Smooth muscle cell (in vitro differentiated cells): ENCODE measurements around the gene PHAF1. TPM values are rescaled to one million over a fixed set of nuclear protein-coding genes. Genes with fewer than 3 reads are reported as not detected.

ENCODE experiments used
- DNase-seq: peaks from one replicate; lab custom pipeline; 2025; ENCODE audit not compliant: unreplicated experiment; lab: John Stamatoyannopoulos, UW
- H2AFZ ChIP-seq: fragments of 200-600 bp; sonication (generic); 2 replicates; pipeline ENCODE4 v1.6.0; 2016; ENCODE audit warnings: antibody characterized with exemption, low read depth, mild to moderate bottlenecking
- H3F3A ChIP-seq: fragments of 200-600 bp; sonication (generic); 2 replicates; pipeline ENCODE4 v1.6.0; 2017; ENCODE audit warnings: antibody characterized with exemption, low read depth
- H3K27ac ChIP-seq: fragments of 200-600 bp; sonication (generic); 2 replicates; pipeline ENCODE4 v1.5.1; 2016; ENCODE audit warnings: low read depth, mild to moderate bottlenecking
- H3K27me3 ChIP-seq: fragments of 200-600 bp; sonication (generic); 2 replicates; pipeline ENCODE4 v1.6.1; 2016; ENCODE audit warnings: low read depth, mild to moderate bottlenecking
- H3K36me3 ChIP-seq: fragments of 200-600 bp; sonication (generic); 2 replicates; pipeline ENCODE4 v1.5.1; 2016; ENCODE audit warnings: low read depth
- H3K4me1 ChIP-seq: fragments of 200-600 bp; sonication (generic); 2 replicates; pipeline ENCODE4 v1.5.1; 2016; ENCODE audit warnings: low read depth
- H3K4me2 ChIP-seq: fragments of 200-600 bp; sonication (generic); 2 replicates; pipeline ENCODE4 v1.6.0; 2016; ENCODE audit warnings: mild to moderate bottlenecking
- H3K4me3 ChIP-seq: fragments of 200-600 bp; sonication (generic); 2 replicates; pipeline ENCODE4 v1.5.1; 2016; ENCODE audit warnings: mild to moderate bottlenecking
- H3K79me2 ChIP-seq: fragments of 200-600 bp; sonication (generic); 2 replicates; pipeline ENCODE4 v1.6.0; 2016; ENCODE audit warnings: low read depth, mild to moderate bottlenecking
- H3K9ac ChIP-seq: fragments of 200-600 bp; sonication (generic); 2 replicates; pipeline ENCODE4 v1.6.0; 2016; ENCODE audit warnings: low read depth
- H3K9me3 ChIP-seq: fragments of 200-600 bp; sonication (generic); replicated peaks from 2 replicates; pipeline ENCODE4 v1.5.1; 2016; ENCODE audit warnings: low read depth
- H4K20me1 ChIP-seq: fragments of 200-600 bp; sonication (generic); 2 replicates; pipeline ENCODE4 v1.6.0; 2016; ENCODE audit warnings: low read depth
- CTCF ChIP-seq: fragments of 200-600 bp; sonication (generic); IDR thresholded peaks from 2 replicates; pipeline ENCODE4 v1.5.1; 2017; ENCODE audit warnings: borderline replicate concordance, mild to moderate bottlenecking, antibody characterized with exemption; ENCODE audit not compliant: insufficient read depth, poor library complexity, severe bottlenecking
- WGBS: methylation state at CpG from one replicate; pipeline ENCODE4 v1.1.7; 2016; ENCODE audit warnings: low lambda C conversion rate; 5-methylcytosine and 5-hydroxymethylcytosine counted together
- polyA plus RNA-seq: library from polyadenylated mRNA; unstranded; fragments of >200 nt; fragmentation: Nextera tagmentation; extraction: Ambion mirVana; gene quantifications from 2 replicates; pipeline ENCODE4 v1.2.1, GENCODE V29; 2016
- total RNA-seq: library from RNA; depleted of rRNA; stranded (reverse); fragments of >200 nt; gene quantifications from 2 replicates; pipeline ENCODE4 v1.2.3, GENCODE V29; 2014

PHAF1 gene
- total and polyA plus RNA-seq, 2 experiments from 2014 or later = 15.5 TPM

GRCh38 chr16:67162506-67163163 is 52.9 kb downstream of the PHAF1 start:
- Histone ChIP-seq H2AFZ (no peak overlapping the region), H3K9me3 (no peaks in the 10 kb centered on the region), H4K20me1 (peaks cover 40% of the 10 kb centered on the region), H3K27me3 (peaks cover 72% of the 10 kb centered on the region), H3K9ac (no peak overlapping the region), H3K4me2 (peak overlapping the region; percentile 87), H3K79me2 (no peaks in the 10 kb centered on the region), H3K4me1 (peaks cover 11% of the 10 kb centered on the region), H3K36me3 (no peaks in the 10 kb centered on the region), H3F3A (no peaks in the 10 kb centered on the region), H3K27ac (no peak overlapping the region), H3K4me3 (peak overlapping the region; percentile 40)
- DNase-seq = no peak
- WGBS = 8% methylated on average over 44 of the region's 44 CpGs
- TF ChIP-seq CTCF = no peak

- Histone ChIP-seq H3K4me2 (peak overlapping the region; percentile 87), H2AFZ (no peak overlapping the region), H3F3A (no peaks in the 10 kb centered on the region), H3K4me1 (peaks cover 11% of the 10 kb centered on the region), H3K27me3 (peaks cover 65% of the 10 kb centered on the region), H3K9me3 (no peaks in the 10 kb centered on the region), H4K20me1 (peaks cover 33% of the 10 kb centered on the region), H3K27ac (no peak overlapping the region), H3K9ac (no peak overlapping the region), H3K36me3 (no peaks in the 10 kb centered on the region), H3K79me2 (no peaks in the 10 kb centered on the region), H3K4me3 (peak overlapping the region; percentile 40)
- no peak for DNase-seq
- no peak for TF ChIP-seq CTCF
- WGBS = 5% methylated on average over 90 of the region's 99 CpGs
Observed at GRCh38 chr16:67163164-67163998, 53.6 kb downstream of the PHAF1 start.

- 6% methylated on average over 34 of the region's 34 CpGs for WGBS
- no peaks in the 10 kb centered on the region for H3K9me3 ChIP-seq
- H2AFZ ChIP-seq = no peak overlapping the region
- H3F3A ChIP-seq = no peaks in the 10 kb centered on the region
- H3K9ac ChIP-seq = no peak overlapping the region
- peak overlapping the region; percentile 87 for H3K4me2 ChIP-seq
- no peak for DNase-seq
- no peak overlapping the region for H3K27ac ChIP-seq
- H3K27me3 ChIP-seq = peaks cover 65% of the 10 kb centered on the region
- H3K36me3 ChIP-seq = no peaks in the 10 kb centered on the region
- H3K79me2 ChIP-seq = no peaks in the 10 kb centered on the region
- H3K4me1 ChIP-seq = peaks cover 13% of the 10 kb centered on the region
- peak overlapping the region; percentile 40 for H3K4me3 ChIP-seq
- peaks cover 29% of the 10 kb centered on the region for H4K20me1 ChIP-seq
- TF ChIP-seq CTCF = no peak
Observed at GRCh38 chr16:67163999-67164558, 54.3 kb downstream of the PHAF1 start.
